ENCODE data around the gene CNOT6. TPM values are rescaled to one million over a fixed set of nuclear protein-coding genes. Genes with fewer than 3 reads are reported as not detected.

CNOT6 gene
- total RNA-seq, 4 donors from 2014 or later: 8.9 to 12.2 (median 11.2) TPM

GRCh38 chr5:180619563-180619915 lies 125.4 kb downstream of the CNOT6 start:
- DNase-seq (ENCODE audit: low spot score in 2 of 2): no peak
- intact Hi-C loops (cut with DNase I; ENCODE audit: low total_unique reads): no loop called here
- H3K4me3 ChIP-seq (ENCODE audit: low read depth, poor library complexity, severe bottlenecking): no peak overlapping the region
- TF ChIP-seq CTCF (IDR thresholded peaks at IDR 0.05): no peak
- 75 to 78% methylated on average over 22 of the region's 22 CpGs for WGBS, 2 donors

- DNase-seq (ENCODE audit: low spot score in 2 of 2): no peak
- TF ChIP-seq POLR2A (IDR thresholded peaks at IDR 0.05) (no peak), CTCF (IDR thresholded peaks at IDR 0.05) (no peak)
- WGBS, 2 donors: 54 to 55% methylated on average over 11 to 14 of the region's 14 CpGs
- H3K4me3 ChIP-seq (ENCODE audit: low read depth, poor library complexity, severe bottlenecking): no peak overlapping the region
- intact Hi-C loops (cut with DNase I; ENCODE audit: low total_unique reads): no loop called here
Observed at GRCh38 chr5:180620014-180620413, 125.8 kb downstream of the CNOT6 start.

- no peak overlapping the region for H3K4me3 ChIP-seq (ENCODE audit: low read depth, poor library complexity, severe bottlenecking)
- 83 to 87% methylated on average over 27 to 28 of the region's 32 CpGs for WGBS, 2 donors
- DNase-seq (ENCODE audit: low spot score in 2 of 2): no peak
- intact Hi-C loops (cut with DNase I; ENCODE audit: low total_unique reads): no loop called here
- no peak for TF ChIP-seq POLR2A (IDR thresholded peaks at IDR 0.05)
- no peak for TF ChIP-seq CTCF (IDR thresholded peaks at IDR 0.05)
Observed at GRCh38 chr5:180621311-180621710, 127.1 kb downstream of the CNOT6 start.

GRCh38 chr5:180622910-180623309 lies 128.7 kb downstream of the CNOT6 start:
- intact Hi-C loops (cut with DNase I; ENCODE audit: low total_unique reads): no loop called here
- H3K4me3 ChIP-seq (ENCODE audit: low read depth, poor library complexity, severe bottlenecking): no peak overlapping the region
- WGBS, 2 donors: 84 to 91% methylated on average over 3 to 6 of the region's 6 CpGs
- no peak for TF ChIP-seq CTCF (IDR thresholded peaks at IDR 0.05)
- DNase-seq (ENCODE audit: low spot score in 2 of 2): no peak

GRCh38 chr5:180623411-180623834 lies 129.2 kb downstream of the CNOT6 start:
- intact Hi-C loops (cut with DNase I; ENCODE audit: low total_unique reads): no loop called here
- no peak for DNase-seq (ENCODE audit: low spot score in 2 of 2)
- no peak overlapping the region for H3K4me3 ChIP-seq (ENCODE audit: low read depth, poor library complexity, severe bottlenecking)
- WGBS, 2 donors: 70 to 88% methylated on average over 8 to 10 of the region's 10 CpGs
- TF ChIP-seq POLR2A (IDR thresholded peaks at IDR 0.05) (no peak), CTCF (IDR thresholded peaks at IDR 0.05) (no peak)

- DNase-seq (ENCODE audit: low spot score in 2 of 2): no peak
- TF ChIP-seq CTCF (IDR thresholded peaks at IDR 0.05): no peak
- no peak for TF ChIP-seq POLR2A (IDR thresholded peaks at IDR 0.05)
- H3K4me3 ChIP-seq (ENCODE audit: low read depth, poor library complexity, severe bottlenecking): no peak overlapping the region
- WGBS, 2 donors: 77 to 91% methylated on average over 15 of the region's 15 CpGs
- intact Hi-C loops (cut with DNase I; ENCODE audit: low total_unique reads): no loop called here
Observed at GRCh38 chr5:180623844-180624243, 129.7 kb downstream of the CNOT6 start.

Measured in lower leg skin (tissue), 4 donors.